GM18867 (cell line): ENCODE results near the gene DIDO1.
A peak's percentile ranks its signal among the peaks of the same experiment; 100 is the strongest.
"Not testable (repeated sequence)": the region's sequence is repeated elsewhere in the genome, so short reads cannot be mapped to it uniquely, and the experiment has no call there.

Source experiments
- ATAC-seq: cut with Tn5 transposase; IDR thresholded peaks from one replicate; pipeline ENCODE4 v1.9.1; 2021; ENCODE audit warnings: mild to moderate bottlenecking, moderate library complexity; ENCODE audit not compliant: unreplicated experiment

Gene DIDO1

GRCh38 chr20:62881662-62882395 lies 44.5 kb downstream of the DIDO1 start:
- no peak for ATAC-seq

DNA sequence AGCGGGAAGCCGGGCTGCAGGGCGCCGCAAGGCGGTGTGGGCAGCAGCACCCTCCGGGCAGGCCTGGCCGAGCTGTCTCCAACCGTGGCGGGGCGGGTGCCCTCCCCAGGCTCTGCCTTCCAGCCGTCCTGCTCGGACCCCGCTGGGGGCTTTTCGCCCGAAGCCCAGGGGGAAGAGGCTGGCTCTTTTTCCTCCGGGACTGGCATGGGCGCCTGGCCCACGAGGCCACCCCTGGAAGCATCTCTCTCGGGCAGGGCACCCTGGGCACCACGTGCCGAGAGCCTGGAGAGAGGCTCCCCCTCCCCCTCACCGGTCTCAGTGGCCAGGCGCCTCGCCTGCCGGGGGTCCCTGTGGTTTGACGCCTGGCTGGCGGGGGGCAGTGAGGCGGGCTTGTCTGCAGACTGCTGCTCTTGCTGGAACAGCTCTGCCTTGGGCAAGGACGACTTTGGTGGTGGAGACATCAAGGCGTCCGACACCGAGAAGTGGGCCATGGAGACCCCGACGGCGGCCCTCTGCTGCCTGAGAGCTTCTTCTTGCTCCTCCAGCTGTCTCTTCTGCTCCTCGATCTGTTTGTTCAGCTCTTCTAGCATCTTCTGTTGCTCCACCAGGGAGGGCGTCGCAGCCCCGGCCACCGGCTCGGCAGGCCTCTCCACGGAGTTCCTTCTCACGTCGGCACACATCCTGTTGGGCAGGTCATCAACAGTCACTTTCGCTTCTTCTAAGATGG lies 45.2 kb downstream of the DIDO1 start:
- ATAC-seq, result no peak

GRCh38 chr20:62880147-62880934 lies 46.0 kb downstream of the DIDO1 start:
- ATAC-seq, result no peak

GRCh38 chr20:62879275-62880146 lies 46.8 kb downstream of the DIDO1 start:
- no peak for ATAC-seq

GRCh38 chr20:62878244-62879038 lies 47.9 kb downstream of the DIDO1 start:
- no peak for ATAC-seq

GRCh38 chr20:62876902-62877816 lies 49.1 kb downstream of the DIDO1 start:
- no peak for ATAC-seq

DNA sequence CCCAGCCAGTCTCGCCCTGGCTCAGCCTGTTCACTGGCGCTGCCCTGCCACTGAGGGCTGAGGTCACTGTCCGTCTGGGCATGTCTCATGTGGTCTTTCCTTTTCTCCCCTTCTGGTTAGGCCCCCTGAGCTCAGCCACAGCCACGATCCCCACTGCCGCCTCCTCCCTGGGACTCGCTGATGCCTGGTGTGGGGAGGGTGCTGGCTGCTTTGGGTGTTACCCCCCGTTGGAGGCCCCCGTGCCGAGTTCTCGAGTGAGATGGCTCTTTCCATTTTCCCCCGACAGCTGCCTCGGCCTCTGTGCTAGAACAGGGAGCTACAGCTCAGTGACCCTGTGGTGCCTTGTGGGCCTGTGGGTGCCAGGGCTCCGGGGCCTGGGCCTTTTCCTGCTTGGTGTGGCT lies 49.8 kb downstream of the DIDO1 start:
- no peak for ATAC-seq

DNA sequence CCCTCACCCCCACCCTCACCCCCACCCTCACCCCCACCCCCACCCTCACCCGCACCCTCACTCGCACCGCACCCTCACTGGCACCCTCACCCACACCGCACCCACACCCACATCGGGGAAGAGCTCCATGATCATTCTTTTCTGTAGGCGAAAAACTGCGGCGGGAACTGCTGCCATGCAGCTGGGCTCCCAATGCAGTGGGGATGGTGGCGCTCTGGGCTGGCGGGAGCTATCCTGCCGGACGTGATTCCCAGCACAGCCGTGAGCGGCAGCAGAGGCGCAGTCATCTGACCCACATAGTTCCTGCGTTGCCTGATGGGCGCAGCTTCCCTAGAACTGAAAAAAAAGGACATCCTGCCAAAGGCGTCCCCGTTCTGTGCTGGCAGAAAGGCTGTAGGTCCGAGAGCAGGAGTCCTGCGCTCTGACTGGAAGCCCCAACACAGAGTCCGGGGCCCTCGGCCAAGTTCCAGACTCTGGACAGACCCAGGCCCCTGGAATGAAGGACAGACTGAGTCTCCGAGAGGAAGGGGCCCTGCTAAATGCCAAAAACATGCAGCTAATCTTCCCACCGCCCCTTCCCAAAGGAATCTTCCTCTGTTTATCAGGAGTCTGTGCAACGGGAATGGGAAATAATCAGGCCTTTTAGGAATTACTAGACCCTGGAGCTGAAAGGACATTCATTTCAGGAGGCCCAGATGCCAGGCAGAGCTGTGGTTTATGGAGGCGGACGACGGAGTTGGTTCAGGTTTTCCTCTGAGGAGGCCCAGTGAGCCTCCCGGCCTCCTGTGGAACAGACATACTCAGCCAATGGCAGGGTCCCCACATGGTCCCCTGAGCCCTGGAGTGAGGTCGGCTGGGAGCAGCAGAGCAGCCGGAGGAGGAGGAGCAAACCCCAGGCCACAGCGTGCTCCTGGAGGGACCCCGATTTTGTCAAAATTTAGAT lies 50.6 kb downstream of the DIDO1 start:
- no peak for ATAC-seq

DNA sequence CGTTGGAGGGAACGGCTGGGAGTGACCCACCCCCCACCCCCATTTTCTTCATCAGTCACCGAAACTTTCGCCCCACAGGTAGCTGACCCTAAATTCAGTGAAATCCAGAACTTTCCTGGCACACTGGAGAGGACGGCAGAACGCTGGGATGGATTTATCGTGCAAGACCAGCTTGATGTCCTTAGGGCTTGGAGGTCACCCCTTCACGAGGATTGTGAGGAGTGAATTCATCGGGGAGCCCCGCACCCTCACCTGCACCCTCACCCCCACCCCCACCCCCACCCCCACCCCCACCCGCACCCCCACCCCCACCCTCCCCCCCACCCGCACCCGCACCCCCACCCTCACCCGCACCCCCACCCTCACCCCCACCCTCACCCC lies 51.4 kb downstream of the DIDO1 start:
- no peak for ATAC-seq

- not testable (repeated sequence) for ATAC-seq
These were observed 52.6 kb downstream of the DIDO1 start for GRCh38 chr20:62873681-62874031.

DNA sequence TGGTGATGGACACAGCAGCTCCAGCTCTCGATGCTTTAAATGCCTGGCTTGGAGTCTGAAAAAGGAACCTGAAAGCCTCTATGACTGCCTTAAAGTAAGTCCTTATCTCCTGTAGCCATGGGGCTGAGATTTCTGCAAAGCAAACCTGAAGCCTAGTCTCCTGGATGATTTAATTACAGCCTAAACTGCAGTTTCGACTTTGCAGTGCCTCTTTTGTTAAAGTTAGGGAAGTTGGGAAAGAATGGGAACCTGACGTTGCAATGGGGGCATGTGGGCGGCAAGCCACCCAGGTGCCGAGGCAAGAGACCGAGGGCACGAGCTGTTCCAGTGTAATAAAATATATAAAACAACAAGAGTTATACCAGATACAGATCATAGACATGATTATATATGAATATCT lies 53.0 kb downstream of the DIDO1 start:
- ATAC-seq, result no peak

GRCh38 chr20:62872862-62873261 lies 53.4 kb downstream of the DIDO1 start:
- ATAC-seq, result no peak

DNA sequence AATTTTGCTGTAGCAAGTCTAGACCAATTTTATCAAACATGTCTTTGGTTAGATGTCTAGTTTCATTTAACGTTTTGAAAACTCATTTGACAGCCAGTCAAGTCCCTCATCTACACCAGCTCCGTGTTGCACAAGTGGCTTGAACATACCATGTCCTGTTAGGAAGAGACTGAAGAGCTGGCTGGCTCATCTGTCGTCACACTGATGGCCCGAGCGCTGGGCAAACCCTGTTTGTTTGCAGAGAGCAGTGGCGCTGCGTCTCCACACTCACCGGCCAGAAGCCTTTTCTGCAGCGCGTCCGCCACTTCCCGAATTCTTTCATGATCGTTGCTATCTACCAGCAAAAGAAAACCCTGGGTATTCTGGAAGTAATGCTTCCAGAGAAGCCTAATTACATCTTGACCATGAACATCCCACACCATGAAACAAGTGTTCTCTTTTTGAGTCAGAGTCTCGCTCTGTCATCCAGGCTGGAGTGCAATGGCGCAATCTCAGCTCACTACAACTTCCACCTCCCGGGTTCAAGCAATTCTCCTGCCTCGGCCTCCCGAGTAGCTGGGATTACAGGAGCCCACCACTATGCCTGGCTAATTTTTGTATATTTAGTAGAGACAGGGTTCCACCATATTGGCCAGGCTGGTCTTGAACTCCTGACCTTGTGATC lies 54.0 kb downstream of the DIDO1 start:
- no peak for ATAC-seq

DNA sequence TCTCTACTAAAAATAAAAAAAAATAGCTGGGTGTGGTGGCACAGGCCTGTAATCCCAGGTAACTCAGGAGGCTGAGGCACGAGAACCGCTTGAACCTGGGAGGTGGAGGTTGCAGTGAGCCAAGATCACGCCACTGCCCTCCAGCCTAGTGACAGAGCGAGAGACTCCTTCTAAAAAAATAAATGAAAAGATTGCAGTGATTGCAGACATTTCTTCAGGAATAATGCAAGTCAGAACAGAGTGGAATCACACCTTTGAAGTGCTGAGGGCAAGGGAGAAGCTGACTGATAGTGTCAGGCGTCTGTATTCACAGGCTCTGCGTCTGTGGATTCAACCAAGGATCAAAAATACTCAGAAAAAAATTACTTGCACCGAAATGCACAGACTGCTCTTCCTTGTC lies 62.1 kb downstream of the DIDO1 start:
- ATAC-seq, result no peak

- peak; percentile 66 for ATAC-seq
These were observed 64.5 kb downstream of the DIDO1 start, which contains the start of gene TCFL5 for GRCh38 chr20:62861726-62862336. Gene TCFL5 (minus strand): TSS chr20:62861822. CDS start chr20:62861670, 152 bp downstream.

- peak; percentile 44 for ATAC-seq
These were observed 65.2 kb downstream of the DIDO1 start for GRCh38 chr20:62860924-62861691.
